Thyroid gland (tissue), 4 donors: ENCODE results near the gene CAMTA1. TPM values are rescaled to one million over a fixed set of nuclear protein-coding genes. Genes with fewer than 3 reads are reported as not detected.

ENCODE experiments used
- DNase-seq, 2 donors: peaks; one replicate each; pipeline ENCODE4 v3.0.0-alpha.2; 2019
- H3K27ac ChIP-seq, 3 donors: fragments of 200-600 bp; sonication (generic); 1 replicate in 2 of 3; 2 replicates in 1 of 3; pipeline ENCODE4 v1.5.1; 2016 to 2019; ENCODE audit warnings: mild to moderate bottlenecking in 1 of 3, moderate library complexity in 1 of 3
- H3K27me3 ChIP-seq: fragments of 200-600 bp; sonication (generic); one replicate; pipeline ENCODE4 v1.5.1; 2019
- H3K36me3 ChIP-seq, 2 donors: fragments of 200-600 bp; sonication (generic); one replicate each; pipeline ENCODE4 v1.5.1; 2016 to 2019
- H3K4me1 ChIP-seq, 2 donors: fragments of 200-600 bp; sonication (generic); one replicate each; pipeline ENCODE4 v1.5.1; 2017 to 2019
- H3K4me3 ChIP-seq, 3 donors: fragments of 200-600 bp; sonication (generic); replicated peaks in 1 of 3; 1 replicate in 2 of 3; 2 replicates in 1 of 3; pipeline ENCODE4 v1.5.1; 2016; ENCODE audit warnings: mild to moderate bottlenecking in 1 of 3
- H3K9me3 ChIP-seq: fragments of 200-600 bp; sonication (generic); one replicate; pipeline ENCODE4 v1.5.1; 2017
- CTCF ChIP-seq, 6 experiments: fragments of 200-600 bp in 3 of 6; fragments of 450-650 bp in 3 of 6; sonication (generic) in 3 of 6; IDR thresholded peaks; one replicate each; pipeline ENCODE4 v1.5.1; 2016 to 2019; ENCODE audit warnings: antibody characterized with exemption in 6 of 6, mild to moderate bottlenecking in 2 of 6, inconsistent platforms in 1 of 6, moderate library complexity in 1 of 6
- POLR2A ChIP-seq, 2 donors: fragments of 450-650 bp; IDR thresholded peaks; one replicate each; pipeline ENCODE4 v1.6.1; 2017; ENCODE audit warnings: antibody characterized with exemption in 2 of 2, mild to moderate bottlenecking in 2 of 2, moderate library complexity in 1 of 2
- WGBS, 2 donors: methylation state at CpG; one replicate each; pipeline ENCODE4 v1.1.5; 2017; 5-methylcytosine and 5-hydroxymethylcytosine counted together
- intact Hi-C: fragments of 100-400 bp; cut with DNase I; formaldehyde crosslinking; loops from one replicate; pipeline ENCODE4 v1.15.1; 2023
- total RNA-seq, 4 donors: library from RNA; depleted of rRNA; stranded (reverse); fragments of >200 nt; gene quantifications; one replicate each; pipeline ENCODE4 v1.2.3, GENCODE V29; 2016

The CAMTA1 gene
- total RNA-seq, 4 donors from 2014 or later = 63.9 to 124 (median 101) TPM

GRCh38 chr1:7192453-7192852 lies 407.2 kb downstream of the CAMTA1 start:
- intact Hi-C loops = no loop called here

GRCh38 chr1:7196036-7196911 lies 411.0 kb downstream of the CAMTA1 start:
- no peaks in the 10 kb centered on the region for H3K36me3 ChIP-seq
- no peak overlapping the region for H3K27ac ChIP-seq
- no peak overlapping the region for H3K4me3 ChIP-seq
- TF ChIP-seq POLR2A (IDR thresholded peaks at IDR 0.05) = no peak
- TF ChIP-seq CTCF (IDR thresholded peaks at IDR 0.05) = no peak
- H3K9me3 ChIP-seq = no peaks in the 10 kb centered on the region
- H3K4me1 ChIP-seq = no peaks in the 10 kb centered on the region
- no peaks in the 10 kb centered on the region for H3K27me3 ChIP-seq
- WGBS, 2 donors = 58 to 60% methylated on average over 7 of the region's 7 CpGs
- intact Hi-C loops = no loop called here
- DNase-seq = no peak

More at GRCh38 chr1:7192453-7192852, 407.2 kb downstream of the CAMTA1 start:
- no peaks in the 10 kb centered on the region for H3K36me3 ChIP-seq
- H3K27ac ChIP-seq = no peak overlapping the region
- no peaks in the 10 kb centered on the region for H3K4me1 ChIP-seq
- TF ChIP-seq CTCF (IDR thresholded peaks at IDR 0.05) = no peak
- no peak for TF ChIP-seq POLR2A (IDR thresholded peaks at IDR 0.05)
- WGBS, 2 donors = 93 to 97% methylated on average over 10 of the region's 10 CpGs
- DNase-seq = no peak
- no peaks in the 10 kb centered on the region for H3K9me3 ChIP-seq
- H3K4me3 ChIP-seq = no peak overlapping the region
- H3K27me3 ChIP-seq = no peaks in the 10 kb centered on the region

GRCh38 chr1:7198664-7199063 lies 413.4 kb downstream of the CAMTA1 start:
- no peaks in the 10 kb centered on the region for H3K4me1 ChIP-seq
- no peak overlapping the region for H3K4me3 ChIP-seq
- no peaks in the 10 kb centered on the region for H3K36me3 ChIP-seq
- WGBS, 2 donors = 62 to 70% methylated on average over 5 of the region's 5 CpGs
- intact Hi-C loops = no loop called here
- no peak for TF ChIP-seq CTCF (IDR thresholded peaks at IDR 0.05)
- TF ChIP-seq POLR2A (IDR thresholded peaks at IDR 0.05) = no peak
- H3K9me3 ChIP-seq = no peaks in the 10 kb centered on the region
- H3K27me3 ChIP-seq = no peaks in the 10 kb centered on the region
- H3K27ac ChIP-seq = no peak overlapping the region
- DNase-seq = no peak

- no peaks in the 10 kb centered on the region for H3K4me1 ChIP-seq
- no peak overlapping the region for H3K4me3 ChIP-seq
- no peak for DNase-seq
- no peaks in the 10 kb centered on the region for H3K27me3 ChIP-seq
- WGBS, 2 donors = 41 to 43% methylated on average over 16 to 27 of the region's 27 CpGs
- H3K9me3 ChIP-seq = no peaks in the 10 kb centered on the region
- TF ChIP-seq POLR2A (IDR thresholded peaks at IDR 0.05) = no peak
- no peak for TF ChIP-seq CTCF (IDR thresholded peaks at IDR 0.05)
- intact Hi-C loops = no loop called here
- H3K36me3 ChIP-seq = no peaks in the 10 kb centered on the region
- H3K27ac ChIP-seq = no peak overlapping the region
Observed at GRCh38 chr1:7199077-7199779, 414.0 kb downstream of the CAMTA1 start.
